Measurements from ENCODE around the gene SLC48A1.

Gene SLC48A1

DNA sequence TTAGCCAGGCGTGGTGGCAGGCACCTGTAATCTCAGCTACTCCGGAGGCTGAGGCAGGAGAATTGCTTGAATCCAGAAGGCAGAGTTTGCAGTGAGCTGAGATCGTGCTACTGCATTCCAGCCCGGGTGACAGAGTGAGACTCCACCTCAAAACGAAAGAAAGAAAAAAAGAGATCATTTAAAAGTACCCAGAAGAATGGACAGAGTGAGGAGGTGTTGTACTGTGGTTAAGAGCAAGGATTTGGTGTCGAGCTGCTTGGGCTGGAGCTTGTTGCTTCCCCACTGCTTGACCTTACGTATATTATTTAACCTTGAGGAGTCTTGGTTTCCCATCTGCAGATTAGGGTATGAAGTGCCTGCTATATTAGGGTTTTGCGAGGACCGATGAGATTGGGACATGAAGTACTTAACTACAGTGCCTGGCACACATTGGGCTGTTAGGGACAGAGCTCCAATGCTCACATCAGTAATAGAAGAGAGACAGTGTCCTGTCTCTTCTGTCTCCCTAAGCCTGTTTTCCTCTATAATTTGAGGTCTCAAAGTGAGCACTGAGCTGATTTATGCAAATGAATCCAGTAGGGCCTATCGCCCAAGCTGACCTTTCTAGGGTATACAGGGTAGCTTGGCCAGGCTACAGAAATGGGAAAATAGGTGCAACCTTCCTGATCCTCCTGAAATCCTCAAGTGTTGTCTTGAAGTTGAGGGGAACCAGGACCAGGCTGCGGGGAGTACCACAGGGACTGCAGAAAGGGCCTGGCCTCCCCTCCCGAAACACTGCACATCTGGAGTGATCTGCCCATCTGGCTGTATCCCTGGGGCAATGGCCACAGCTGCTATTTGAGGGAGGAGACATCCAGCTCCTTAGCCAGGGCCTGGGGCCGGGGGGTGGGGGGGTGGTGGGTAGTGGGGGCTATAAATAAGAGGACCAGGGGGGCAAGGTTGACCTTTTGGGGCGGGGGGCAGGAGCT, 55.3 kb downstream of the SLC48A1 start:
- Histone ChIP-seq H3K4ac (ENCODE audit: low read length) (no peak overlapping the region), H3K4me3 (ENCODE audit: low read length in 2 of 2) (no peak overlapping the region), H3K27me3 (ENCODE audit: control insufficient read depth in 3 of 3, insufficient read depth in 3 of 3, low read depth in 1 of 3, low read length in 3 of 3) (no peaks in the 10 kb centered on the region), H3K9ac (ENCODE audit: low read depth, low read length, poor library complexity) (no peak overlapping the region), H2BK120ac (ENCODE audit: low read depth, low read length) (no peak overlapping the region), H3K23ac (ENCODE audit: low read depth, low read length, poor library complexity) (no peak overlapping the region), H2BK15ac (ENCODE audit: low read length) (peak overlapping the region; percentile 54), H3K4me2 (ENCODE audit: insufficient read depth, low read length, poor library complexity, severe bottlenecking) (no peak overlapping the region), H2BK12ac (ENCODE audit: low read length) (no peak overlapping the region), H3K18ac (ENCODE audit: low read length) (no peak overlapping the region), H3K4me1 (ENCODE audit: control insufficient read depth in 2 of 2, insufficient read depth in 1 of 2, low read depth in 1 of 2, low read length in 2 of 2) (peaks cover 13% of the 10 kb centered on the region in 2 donors), H4K8ac (ENCODE audit: low read depth, low read length) (peak overlapping the region; percentile 98), H3K36me3 (replicated peaks in 1 of 2; ENCODE audit: control insufficient read depth in 2 of 2, insufficient read depth in 2 of 2, low read length in 2 of 2) (no peaks in the 10 kb centered on the region), H2BK5ac (ENCODE audit: low read length) (no peak overlapping the region), H3K9me3 (replicated peaks in 1 of 2; ENCODE audit: control insufficient read depth in 2 of 2, insufficient read depth in 1 of 2, low read depth in 1 of 2, low read length in 2 of 2) (no peaks in the 10 kb centered on the region), H3K14ac (ENCODE audit: low read length) (no peak overlapping the region), H4K91ac (ENCODE audit: low read depth, low read length, poor library complexity) (no peak overlapping the region), H3K79me1 (ENCODE audit: low read depth, low read length) (no peaks in the 10 kb centered on the region), H2AFZ (ENCODE audit: low read length) (peak overlapping the region; percentile 91), H3K27ac (replicated peaks; ENCODE audit: low read length) (no peak overlapping the region), H2AK5ac (ENCODE audit: low read depth, low read length) (no peak overlapping the region)
- DNase-seq (ENCODE audit: low spot score): no peak
- no CpG with 5 or more reads among the region's 14 CpGs for WGBS, 2 donors (ENCODE audit: extremely low coverage in 2 of 2, insufficient read length in 2 of 2, insufficient replicate concordance in 1 of 2)

DNA sequence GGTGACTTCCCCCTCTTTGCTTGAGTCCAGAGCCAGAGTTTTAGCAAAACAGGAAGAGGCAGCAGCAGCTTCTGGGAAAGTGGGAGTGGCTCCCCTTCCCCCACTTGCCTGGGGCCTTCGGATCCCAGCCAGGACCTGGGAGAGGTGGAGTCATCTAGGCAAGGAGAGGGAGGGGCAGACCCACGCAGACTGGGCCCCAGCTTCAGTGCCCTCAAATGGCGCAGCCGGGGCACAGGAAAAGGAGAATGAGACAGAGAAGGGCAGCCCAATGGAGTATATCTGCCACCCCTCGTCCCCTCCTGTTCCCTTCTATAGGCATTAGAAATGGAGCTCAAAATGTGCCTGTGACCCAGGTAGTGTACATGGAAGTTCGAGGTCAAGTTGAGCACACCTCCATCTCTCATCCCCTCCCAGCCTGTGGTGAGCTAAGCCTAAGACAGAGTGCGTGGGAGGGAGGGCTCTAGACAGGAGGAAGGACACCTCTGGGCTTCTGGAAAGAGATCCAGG, 56.0 kb downstream of the SLC48A1 start:
- Histone ChIP-seq H3K27ac (replicated peaks; ENCODE audit: low read length) (no peak overlapping the region), H2BK15ac (ENCODE audit: low read length) (no peak overlapping the region)
- no CpG with 5 or more reads among the region's 7 CpGs for WGBS, 2 donors (ENCODE audit: extremely low coverage in 2 of 2, insufficient read length in 2 of 2, insufficient replicate concordance in 1 of 2)

DNA sequence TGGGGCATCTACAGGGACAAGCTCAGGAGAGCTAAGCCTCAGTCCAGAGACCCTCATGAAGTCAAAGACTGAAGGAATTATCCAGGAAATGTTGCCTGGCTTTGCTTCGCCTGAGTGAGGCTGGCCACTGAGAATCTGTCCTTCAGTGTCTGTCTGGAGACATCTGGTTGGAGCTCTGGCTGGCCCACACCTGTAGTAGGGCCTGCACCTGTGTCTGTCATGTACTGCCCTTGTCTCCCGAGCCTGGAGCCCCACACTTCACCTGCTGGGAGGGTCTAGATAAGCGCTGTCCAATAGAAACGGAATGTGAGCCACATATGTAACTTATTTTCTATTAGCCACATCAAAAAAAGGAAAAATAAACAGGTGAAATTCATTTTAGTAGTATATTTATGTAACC, 56.5 kb downstream of the SLC48A1 start:
- Histone ChIP-seq H3K79me1 (ENCODE audit: low read depth, low read length) (no peaks in the 10 kb centered on the region), H3K14ac (ENCODE audit: low read length) (no peak overlapping the region), H2BK120ac (ENCODE audit: low read depth, low read length) (no peak overlapping the region), H3K4ac (ENCODE audit: low read length) (no peak overlapping the region), H3K18ac (ENCODE audit: low read length) (no peak overlapping the region), H3K27ac (replicated peaks; ENCODE audit: low read length) (no peak overlapping the region), H2AK5ac (ENCODE audit: low read depth, low read length) (no peak overlapping the region), H3K23ac (ENCODE audit: low read depth, low read length, poor library complexity) (no peak overlapping the region), H3K4me3 (ENCODE audit: low read length in 2 of 2) (no peak overlapping the region), H2BK12ac (ENCODE audit: low read length) (no peak overlapping the region), H2BK15ac (ENCODE audit: low read length) (no peak overlapping the region), H3K36me3 (replicated peaks in 1 of 2; ENCODE audit: control insufficient read depth in 2 of 2, insufficient read depth in 2 of 2, low read length in 2 of 2) (no peaks in the 10 kb centered on the region), H4K91ac (ENCODE audit: low read depth, low read length, poor library complexity) (no peak overlapping the region), H3K27me3 (ENCODE audit: control insufficient read depth in 3 of 3, insufficient read depth in 3 of 3, low read depth in 1 of 3, low read length in 3 of 3) (no peaks in the 10 kb centered on the region), H2BK5ac (ENCODE audit: low read length) (no peak overlapping the region), H4K8ac (ENCODE audit: low read depth, low read length) (no peak overlapping the region), H2AFZ (ENCODE audit: low read length) (peak overlapping the region; percentile 91), H3K4me1 (ENCODE audit: control insufficient read depth in 2 of 2, insufficient read depth in 1 of 2, low read depth in 1 of 2, low read length in 2 of 2) (peaks cover 13% of the 10 kb centered on the region in 2 donors), H3K9ac (ENCODE audit: low read depth, low read length, poor library complexity) (no peak overlapping the region), H3K9me3 (replicated peaks in 1 of 2; ENCODE audit: control insufficient read depth in 2 of 2, insufficient read depth in 1 of 2, low read depth in 1 of 2, low read length in 2 of 2) (no peaks in the 10 kb centered on the region), H3K4me2 (ENCODE audit: insufficient read depth, low read length, poor library complexity, severe bottlenecking) (no peak overlapping the region)
- DNase-seq (ENCODE audit: low spot score): no peak
- no CpG with 5 or more reads among the region's 4 CpGs for WGBS, 2 donors (ENCODE audit: extremely low coverage in 2 of 2, insufficient read length in 2 of 2, insufficient replicate concordance in 1 of 2)

More for the DNA sequence above, 56.0 kb downstream of the SLC48A1 start:
- no peak overlapping the region for H4K91ac ChIP-seq (ENCODE audit: low read depth, low read length, poor library complexity)
- no peak for DNase-seq (ENCODE audit: low spot score)
- no peak overlapping the region for H3K9ac ChIP-seq (ENCODE audit: low read depth, low read length, poor library complexity)
- H3K18ac ChIP-seq (ENCODE audit: low read length): peak overlapping the region; percentile 71
- no peak overlapping the region for H2BK5ac ChIP-seq (ENCODE audit: low read length)
- peak overlapping the region; percentile 91 for H2AFZ ChIP-seq (ENCODE audit: low read length)
- peak overlapping the region; percentile 78 for H3K23ac ChIP-seq (ENCODE audit: low read depth, low read length, poor library complexity)
- H3K36me3 ChIP-seq (replicated peaks in 1 of 2; ENCODE audit: control insufficient read depth in 2 of 2, insufficient read depth in 2 of 2, low read length in 2 of 2): no peaks in the 10 kb centered on the region
- H3K4me2 ChIP-seq (ENCODE audit: insufficient read depth, low read length, poor library complexity, severe bottlenecking): no peak overlapping the region
- H3K14ac ChIP-seq (ENCODE audit: low read length): no peak overlapping the region
- H4K8ac ChIP-seq (ENCODE audit: low read depth, low read length): no peak overlapping the region
- no peak overlapping the region for H2BK12ac ChIP-seq (ENCODE audit: low read length)
- H3K79me1 ChIP-seq (ENCODE audit: low read depth, low read length): no peaks in the 10 kb centered on the region
- no peak overlapping the region for H2BK120ac ChIP-seq (ENCODE audit: low read depth, low read length)
- H3K27me3 ChIP-seq (ENCODE audit: control insufficient read depth in 3 of 3, insufficient read depth in 3 of 3, low read depth in 1 of 3, low read length in 3 of 3): no peaks in the 10 kb centered on the region
- H3K9me3 ChIP-seq (replicated peaks in 1 of 2; ENCODE audit: control insufficient read depth in 2 of 2, insufficient read depth in 1 of 2, low read depth in 1 of 2, low read length in 2 of 2): no peaks in the 10 kb centered on the region
- peaks cover 13% of the 10 kb centered on the region in 2 donors for H3K4me1 ChIP-seq (ENCODE audit: control insufficient read depth in 2 of 2, insufficient read depth in 1 of 2, low read depth in 1 of 2, low read length in 2 of 2)
- H3K4me3 ChIP-seq (ENCODE audit: low read length in 2 of 2): no peak overlapping the region
- no peak overlapping the region for H3K4ac ChIP-seq (ENCODE audit: low read length)
- peak overlapping the region; percentile 23 for H2AK5ac ChIP-seq (ENCODE audit: low read depth, low read length)

Data from neuronal stem cell (in vitro differentiated cells).